Testis (tissue), 3 donors: ENCODE data around the gene COPG2. TPM values are rescaled to one million over a fixed set of nuclear protein-coding genes. Genes with fewer than 3 reads are reported as not detected.
"Not testable (repeated sequence)": the region's sequence is repeated elsewhere in the genome, so short reads cannot be mapped to it uniquely, and the experiment has no call there.

Experiments used
- DNase-seq: peaks from one replicate; pipeline ENCODE4 v3.0.0-alpha.2; 2019
- H3K27ac ChIP-seq, 2 donors: fragments of 200-600 bp; sonication (generic); one replicate each; pipeline ENCODE4 v1.5.1; 2019
- H3K27me3 ChIP-seq: fragments of 200-600 bp; sonication (generic); one replicate; pipeline ENCODE4 v1.5.1; 2019
- H3K36me3 ChIP-seq: fragments of 200-600 bp; sonication (generic); one replicate; pipeline ENCODE4 v1.5.1; 2017; ENCODE audit warnings: low read depth; ENCODE audit errors: missing control alignments
- H3K4me1 ChIP-seq: fragments of 200-600 bp; sonication (generic); one replicate; pipeline ENCODE4 v1.5.1; 2019
- H3K4me3 ChIP-seq, 2 donors: fragments of 200-600 bp; sonication (generic); one replicate each; pipeline ENCODE4 v1.5.1; 2017 to 2019
- H3K9me3 ChIP-seq: fragments of 200-600 bp; sonication (generic); one replicate; pipeline ENCODE4 v1.5.1; 2017
- CTCF ChIP-seq, 3 experiments: fragments of 450-650 bp in 2 of 3; fragments of 200-600 bp in 1 of 3; sonication (generic) in 1 of 3; IDR thresholded peaks; one replicate each; pipeline ENCODE4 v1.5.1; 2016 to 2019; ENCODE audit warnings: antibody characterized with exemption in 3 of 3, mild to moderate bottlenecking in 2 of 3, moderate library complexity in 1 of 3
- POLR2A ChIP-seq: fragments of 450-650 bp; IDR thresholded peaks from one replicate; pipeline ENCODE4 v1.6.1; 2017; ENCODE audit warnings: antibody characterized with exemption, mild to moderate bottlenecking, moderate library complexity
- WGBS, 2 donors: methylation state at CpG; one replicate each; pipeline ENCODE4 v1.1.5; 2018; 5-methylcytosine and 5-hydroxymethylcytosine counted together
- intact Hi-C: fragments of 100-400 bp; cut with DNase I; formaldehyde crosslinking; loops from one replicate; pipeline ENCODE4 v1.15.1; 2023; ENCODE audit warnings: low total_unique reads
- polyA plus RNA-seq: library from polyadenylated mRNA; stranded (reverse); fragments of 350-450 nt; fragmentation: Illumina TruSeq; extraction: RNeasy Lipid Tissue Mini Kit (QIAGEN cat#74804); gene quantifications from one replicate; pipeline ENCODE4 v1.2.3, GENCODE V29; 2014; ENCODE audit warnings: low read depth, low replicate concordance; ENCODE audit not compliant: insufficient read depth
- total RNA-seq, 2 donors: library from RNA; depleted of rRNA; stranded (reverse); fragments of >200 nt; gene quantifications; one replicate each; pipeline ENCODE4 v1.2.3, GENCODE V29; 2016

COPG2 gene
- total and polyA plus RNA-seq, 3 donors from 2014 or later = 41.8 to 51.0 (median 44.2) TPM

DNA sequence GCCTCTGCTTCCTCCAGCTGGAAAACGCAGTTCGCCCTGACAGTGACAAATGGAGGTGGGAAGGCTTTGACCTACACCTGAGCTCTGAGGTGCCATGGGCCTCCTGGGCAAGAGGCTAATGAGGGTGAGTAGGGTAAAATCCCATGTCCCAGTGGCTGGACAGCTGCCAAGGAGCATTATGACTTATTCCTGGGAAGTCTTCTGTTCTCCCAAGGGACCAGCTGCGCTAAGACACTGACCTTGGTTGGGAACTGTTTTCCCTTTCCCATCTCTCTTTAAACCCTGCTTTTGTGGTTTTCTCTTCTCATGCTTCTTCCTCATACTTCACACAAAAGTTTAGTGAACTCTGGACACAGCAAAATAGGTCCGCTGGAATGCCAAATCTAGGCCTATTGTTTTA is 72.6 kb downstream of the COPG2 start:
- no peak for DNase-seq

GRCh38 chr7:130593033-130593432 is 75.5 kb downstream of the COPG2 start:
- DNase-seq = no peak
- intact Hi-C loops = no loop called here
- Histone ChIP-seq H3K4me3 (no peak overlapping the region), H3K36me3 (no peaks in the 10 kb centered on the region), H3K9me3 (no peaks in the 10 kb centered on the region), H3K27me3 (no peaks in the 10 kb centered on the region), H3K27ac (no peak overlapping the region), H3K4me1 (no peaks in the 10 kb centered on the region)
- TF ChIP-seq POLR2A = no peak
- TF ChIP-seq CTCF (IDR thresholded peaks at IDR 0.05) = no peak
- 95 to 100% methylated on average over 1 of the region's 1 CpG for WGBS, 2 donors

More for the DNA sequence above, 72.6 kb downstream of the COPG2 start:
- Histone ChIP-seq H3K27ac (no peak overlapping the region), H3K9me3 (no peaks in the 10 kb centered on the region), H3K36me3 (no peaks in the 10 kb centered on the region), H3K27me3 (no peaks in the 10 kb centered on the region), H3K4me3 (no peak overlapping the region), H3K4me1 (no peaks in the 10 kb centered on the region)
- intact Hi-C loops = no loop called here
- 63 to 86% methylated on average over 4 of the region's 4 CpGs for WGBS, 2 donors
- TF ChIP-seq POLR2A (no peak), CTCF (IDR thresholded peaks at IDR 0.05) (no peak)

- H3K27me3 ChIP-seq, H3K4me1 ChIP-seq, intact Hi-C loops, H3K27ac ChIP-seq, H3K9me3 ChIP-seq, H3K4me3 ChIP-seq, H3K36me3 ChIP-seq, DNase-seq: not testable (repeated sequence)
- WGBS, 2 donors = no CpG with 5 or more reads among the region's 30 CpGs
Observed at GRCh38 chr7:130591464-130591863, 77.1 kb downstream of the COPG2 start.

DNA sequence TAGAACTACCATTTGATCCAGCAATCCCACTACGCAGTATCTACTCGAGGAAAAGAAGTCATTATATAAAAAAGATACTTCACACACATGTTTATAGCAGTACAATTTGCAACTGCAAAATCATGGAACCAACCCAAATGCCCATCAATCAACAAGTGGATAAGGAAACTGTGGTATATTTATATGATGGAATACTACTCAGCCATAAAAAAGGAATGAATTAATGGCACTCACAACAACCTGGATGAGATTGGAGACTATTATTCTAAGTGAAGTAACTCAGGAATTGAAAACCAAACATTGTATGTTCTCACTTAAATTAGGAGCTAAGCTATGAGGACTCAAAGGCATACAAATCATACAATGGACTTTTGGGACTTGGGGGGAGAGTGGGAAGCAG is 82.6 kb downstream of the COPG2 start:
- H3K9me3 ChIP-seq, DNase-seq, H3K27me3 ChIP-seq, H3K27ac ChIP-seq, intact Hi-C loops, H3K4me3 ChIP-seq, H3K4me1 ChIP-seq, H3K36me3 ChIP-seq: not testable (repeated sequence)
- 96 to 97% methylated on average over 2 of the region's 2 CpGs for WGBS, 2 donors

GRCh38 chr7:130575110-130575509 is 93.4 kb downstream of the COPG2 start:
- H3K4me1 ChIP-seq, H3K27ac ChIP-seq, H3K36me3 ChIP-seq, H3K9me3 ChIP-seq, H3K4me3 ChIP-seq, intact Hi-C loops, H3K27me3 ChIP-seq, DNase-seq: not testable (repeated sequence)
- WGBS, 2 donors = 89 to 97% methylated on average over 3 of the region's 3 CpGs

DNA sequence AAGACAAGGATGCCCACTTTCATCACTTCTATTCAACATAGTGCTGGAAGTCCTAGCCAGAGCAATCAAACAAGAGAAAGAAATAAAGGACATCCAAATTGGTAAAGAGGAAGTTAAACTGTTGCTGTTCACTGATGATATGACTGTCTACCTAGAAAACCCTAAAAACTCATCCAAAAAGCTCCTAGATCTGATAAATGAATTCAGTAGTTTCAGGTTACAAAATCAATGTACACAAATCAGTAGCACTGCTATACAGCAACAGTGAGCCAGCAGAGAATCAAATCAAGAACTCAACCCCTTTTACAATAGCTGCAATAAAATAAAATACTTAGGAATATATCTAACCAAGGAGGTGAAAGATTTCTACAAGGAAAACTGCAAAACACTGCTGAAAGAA is 98.4 kb downstream of the COPG2 start:
- H3K4me3 ChIP-seq, H3K9me3 ChIP-seq, H3K27ac ChIP-seq, H3K36me3 ChIP-seq, intact Hi-C loops, H3K27me3 ChIP-seq, H3K4me1 ChIP-seq, DNase-seq: not testable (repeated sequence)

DNA sequence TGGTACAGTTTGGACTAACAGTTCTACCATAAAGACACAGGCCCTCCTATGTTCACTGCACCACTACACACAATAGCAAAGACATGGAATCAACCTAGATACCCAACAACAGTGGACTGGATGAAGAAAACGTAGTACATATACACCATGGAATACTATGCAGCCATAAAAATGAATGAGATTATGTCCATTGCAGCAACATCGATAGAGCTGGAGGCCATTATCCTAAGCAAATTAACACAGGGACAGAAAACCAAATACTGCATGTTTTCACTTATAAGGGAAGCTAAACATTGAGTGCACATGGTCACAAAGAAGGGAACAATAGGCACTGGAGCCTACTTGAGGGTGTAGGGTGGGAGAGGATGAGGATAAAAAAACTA is 101.7 kb downstream of the COPG2 start:
- 69 to 71% methylated on average over 2 of the region's 2 CpGs for WGBS, 2 donors
- no peaks in the 10 kb centered on the region for H3K4me1 ChIP-seq
- no peaks in the 10 kb centered on the region for H3K9me3 ChIP-seq
- H3K36me3 ChIP-seq = no peaks in the 10 kb centered on the region
- intact Hi-C loops = no loop called here
- H3K27ac ChIP-seq = peak overlapping the region; percentile 27 to 76
- TF ChIP-seq POLR2A (no peak), CTCF (IDR thresholded peaks at IDR 0.05) (no peak)
- no peak overlapping the region for H3K4me3 ChIP-seq
- H3K27me3 ChIP-seq = no peaks in the 10 kb centered on the region
- no peak for DNase-seq
